HG03097 (cell line): ENCODE results near the gene SH3PXD2A.

ENCODE experiments used
- ATAC-seq: cut with Tn5 transposase; IDR thresholded peaks from one replicate; pipeline ENCODE4 v1.9.1; 2021; ENCODE audit not compliant: unreplicated experiment, low FRiP score

SH3PXD2A gene

GRCh38 chr10:103757531-103758293 is 97.7 kb downstream of the SH3PXD2A start:
- no peak for ATAC-seq

- no peak for ATAC-seq
Observed at GRCh38 chr10:103756277-103756869, 99.0 kb downstream of the SH3PXD2A start.

- ATAC-seq, result no peak
Observed at GRCh38 chr10:103752680-103753248, 102.6 kb downstream of the SH3PXD2A start.

GRCh38 chr10:103751667-103752290 is 103.6 kb downstream of the SH3PXD2A start:
- no peak for ATAC-seq

GRCh38 chr10:103750836-103751235 is 104.5 kb downstream of the SH3PXD2A start:
- ATAC-seq, result no peak

- no peak for ATAC-seq
Observed at GRCh38 chr10:103749779-103750178, 105.6 kb downstream of the SH3PXD2A start.

GRCh38 chr10:103748020-103748419 is 107.4 kb downstream of the SH3PXD2A start:
- ATAC-seq, result no peak

GRCh38 chr10:103747193-103747865 is 108.0 kb downstream of the SH3PXD2A start:
- no peak for ATAC-seq

- no peak for ATAC-seq
Observed at GRCh38 chr10:103746598-103746997, 108.8 kb downstream of the SH3PXD2A start.

GRCh38 chr10:103745341-103746247 is 109.8 kb downstream of the SH3PXD2A start:
- no peak for ATAC-seq

- no peak for ATAC-seq
Observed at GRCh38 chr10:103742824-103743223, 112.6 kb downstream of the SH3PXD2A start.

GRCh38 chr10:103740611-103741010 is 114.8 kb downstream of the SH3PXD2A start:
- no peak for ATAC-seq

- no peak for ATAC-seq
Observed at GRCh38 chr10:103739039-103739764, 116.2 kb downstream of the SH3PXD2A start.

GRCh38 chr10:103737735-103738367 is 117.5 kb downstream of the SH3PXD2A start:
- no peak for ATAC-seq

GRCh38 chr10:103736763-103737162 is 118.6 kb downstream of the SH3PXD2A start:
- no peak for ATAC-seq

- no peak for ATAC-seq
Observed at GRCh38 chr10:103736044-103736443, 119.3 kb downstream of the SH3PXD2A start.

GRCh38 chr10:103734731-103735130 is 120.6 kb downstream of the SH3PXD2A start:
- no peak for ATAC-seq

GRCh38 chr10:103733045-103733419 is 122.3 kb downstream of the SH3PXD2A start:
- no peak for ATAC-seq
